ENCODE data around the gene GLYATL1. TPM values are rescaled to one million over a fixed set of nuclear protein-coding genes. Genes with fewer than 3 reads are reported as not detected.
A peak's percentile ranks its signal among the peaks of the same experiment; 100 is the strongest.

Gene GLYATL1, protein sequence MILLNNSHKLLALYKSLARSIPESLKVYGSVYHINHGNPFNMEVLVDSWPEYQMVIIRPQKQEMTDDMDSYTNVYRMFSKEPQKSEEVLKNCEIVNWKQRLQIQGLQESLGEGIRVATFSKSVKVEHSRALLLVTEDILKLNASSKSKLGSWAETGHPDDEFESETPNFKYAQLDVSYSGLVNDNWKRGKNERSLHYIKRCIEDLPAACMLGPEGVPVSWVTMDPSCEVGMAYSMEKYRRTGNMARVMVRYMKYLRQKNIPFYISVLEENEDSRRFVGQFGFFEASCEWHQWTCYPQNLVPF
- total RNA-seq (not detected), polyA plus RNA-seq (not detected)

DNA sequence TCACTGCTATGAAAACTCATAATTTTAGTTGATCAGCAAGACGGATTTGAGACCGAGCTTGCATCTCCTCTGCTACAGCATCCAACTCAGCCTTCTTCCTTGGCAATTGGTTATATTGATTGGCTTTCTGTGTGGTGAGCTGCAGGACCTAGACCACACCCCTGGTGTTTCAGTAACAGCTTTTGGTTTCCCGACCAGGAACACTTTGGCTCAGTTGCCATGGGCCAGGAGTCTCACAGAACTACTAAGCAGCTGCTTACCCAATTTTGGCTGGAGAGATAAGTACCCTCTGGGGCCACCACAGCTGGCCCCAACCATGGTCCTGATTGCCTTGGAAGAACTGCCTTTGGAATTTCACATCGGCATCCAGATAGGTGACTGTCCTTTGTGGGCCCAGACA is at the start of gene GLYATL1:
TSS of gene GLYATL1 (plus strand) at position 212 of the 400 bp plus-strand sequence. CDS start 7,600 bp downstream, outside the sequence.
- H3K9me3 Mint-ChIP-seq, result no peaks in the 10 kb centered on the region
- Histone ChIP-seq H3K4me1 (ENCODE audit: control insufficient read depth, insufficient read depth, low read length, poor library complexity, severe bottlenecking) (no peaks in the 10 kb centered on the region), H3K4me3 (ENCODE audit: low read depth, low read length) (no peak within 1 kb of the TSS), H3K27me3 (ENCODE audit: control insufficient read depth, insufficient read depth, low read length) (no peaks in the 10 kb centered on the region), H3K36me3 (ENCODE audit: control insufficient read depth, insufficient read depth, low read length) (no peaks in the 10 kb centered on the region), H3K9me3 (ENCODE audit: control insufficient read depth in 2 of 2, low read length in 2 of 2) (no peaks in the 10 kb centered on the region), H3K27ac (ENCODE audit: insufficient read depth, low read length, poor library complexity, severe bottlenecking) (no peak within 1 kb of the TSS)
- no peaks in the 10 kb centered on the region for H3K36me3 Mint-ChIP-seq
- H3K4me1 Mint-ChIP-seq, result no peaks in the 10 kb centered on the region
- peaks cover 10% of the 10 kb centered on the region for H3K27me3 Mint-ChIP-seq
- no peak for DNase-seq
- no peak for ATAC-seq (ENCODE audit: low read depth in 2 of 2)
- no peak within 1 kb of the TSS for H3K4me3 Mint-ChIP-seq
- no peak within 1 kb of the TSS for H3K27ac Mint-ChIP-seq

DNA sequence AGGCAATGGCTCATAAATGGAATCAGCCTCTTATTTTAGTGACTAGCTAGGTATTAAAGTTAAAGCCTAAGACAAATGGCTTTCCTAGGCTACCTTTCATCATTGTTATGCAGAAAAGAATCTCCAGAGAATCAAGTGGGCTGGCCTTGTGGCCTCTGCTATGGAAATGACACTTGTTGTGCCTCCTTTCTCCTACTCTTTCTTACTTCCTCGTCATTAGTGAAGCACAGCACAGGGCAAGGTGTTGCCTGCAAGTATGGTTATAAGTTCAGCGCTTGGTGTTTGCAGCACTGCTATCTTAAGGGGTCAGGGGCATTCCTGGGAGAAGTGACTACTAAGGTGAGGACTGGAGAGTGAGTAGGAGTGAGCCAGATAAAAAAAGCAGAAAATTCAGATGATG is 45.4 kb upstream of the GLYATL1 start:
- Histone ChIP-seq H3K4me3 (ENCODE audit: low read depth, low read length) (no peak overlapping the region), H3K9me3 (ENCODE audit: control insufficient read depth in 2 of 2, low read length in 2 of 2) (peaks cover 0 to 2% of the 10 kb centered on the region in 2 experiments), H3K27me3 (ENCODE audit: control insufficient read depth, insufficient read depth, low read length) (peaks cover 5% of the 10 kb centered on the region), H3K4me1 (ENCODE audit: control insufficient read depth, insufficient read depth, low read length, poor library complexity, severe bottlenecking) (no peaks in the 10 kb centered on the region), H3K27ac (ENCODE audit: insufficient read depth, low read length, poor library complexity, severe bottlenecking) (no peak overlapping the region), H3K36me3 (ENCODE audit: control insufficient read depth, insufficient read depth, low read length) (no peaks in the 10 kb centered on the region)
- Mint-ChIP-seq H3K27me3 (peaks cover 4% of the 10 kb centered on the region), H3K4me3 (no peak overlapping the region), H3K36me3 (no peaks in the 10 kb centered on the region), H3K27ac (no peak overlapping the region), H3K9me3 (peaks cover 0 to 2% (median 0%) of the 10 kb centered on the region in 7 donors), H3K4me1 (no peaks in the 10 kb centered on the region)
- no peak for ATAC-seq (ENCODE audit: low read depth in 2 of 2)
- DNase-seq, result no peak

DNA sequence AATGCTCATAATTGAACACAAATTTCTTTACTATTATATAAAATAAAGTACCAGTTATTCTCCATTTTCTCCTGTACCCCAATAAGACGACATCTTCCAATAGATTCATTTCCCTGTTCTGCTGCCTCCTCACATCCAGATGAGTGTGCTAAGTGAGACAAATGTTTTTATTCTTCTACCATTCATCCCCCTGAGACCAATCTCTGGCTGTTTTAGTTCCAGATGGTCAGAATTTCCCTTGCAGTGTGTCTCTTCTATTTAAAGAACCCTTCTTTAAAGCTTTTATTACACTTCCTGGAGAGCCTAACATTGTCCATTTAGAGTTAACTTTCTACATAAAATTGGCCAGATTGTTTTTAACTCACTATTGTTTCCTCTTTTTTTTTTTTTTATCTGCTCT is 41.2 kb upstream of the GLYATL1 start:
- Histone ChIP-seq H3K27me3 (ENCODE audit: control insufficient read depth, insufficient read depth, low read length) (no peaks in the 10 kb centered on the region), H3K4me3 (ENCODE audit: low read depth, low read length) (no peak overlapping the region), H3K27ac (ENCODE audit: insufficient read depth, low read length, poor library complexity, severe bottlenecking) (no peak overlapping the region), H3K9me3 (ENCODE audit: control insufficient read depth in 2 of 2, low read length in 2 of 2) (no peaks in the 10 kb centered on the region), H3K36me3 (ENCODE audit: control insufficient read depth, insufficient read depth, low read length) (no peaks in the 10 kb centered on the region), H3K4me1 (ENCODE audit: control insufficient read depth, insufficient read depth, low read length, poor library complexity, severe bottlenecking) (no peaks in the 10 kb centered on the region)
- DNase-seq (no peak), ATAC-seq (ENCODE audit: low read depth in 2 of 2) (no peak)
- Mint-ChIP-seq H3K27ac (no peak overlapping the region), H3K4me3 (no peak overlapping the region), H3K4me1 (no peaks in the 10 kb centered on the region), H3K27me3 (peaks cover 6% of the 10 kb centered on the region), H3K36me3 (no peaks in the 10 kb centered on the region), H3K9me3 (no peaks in the 10 kb centered on the region)

DNA sequence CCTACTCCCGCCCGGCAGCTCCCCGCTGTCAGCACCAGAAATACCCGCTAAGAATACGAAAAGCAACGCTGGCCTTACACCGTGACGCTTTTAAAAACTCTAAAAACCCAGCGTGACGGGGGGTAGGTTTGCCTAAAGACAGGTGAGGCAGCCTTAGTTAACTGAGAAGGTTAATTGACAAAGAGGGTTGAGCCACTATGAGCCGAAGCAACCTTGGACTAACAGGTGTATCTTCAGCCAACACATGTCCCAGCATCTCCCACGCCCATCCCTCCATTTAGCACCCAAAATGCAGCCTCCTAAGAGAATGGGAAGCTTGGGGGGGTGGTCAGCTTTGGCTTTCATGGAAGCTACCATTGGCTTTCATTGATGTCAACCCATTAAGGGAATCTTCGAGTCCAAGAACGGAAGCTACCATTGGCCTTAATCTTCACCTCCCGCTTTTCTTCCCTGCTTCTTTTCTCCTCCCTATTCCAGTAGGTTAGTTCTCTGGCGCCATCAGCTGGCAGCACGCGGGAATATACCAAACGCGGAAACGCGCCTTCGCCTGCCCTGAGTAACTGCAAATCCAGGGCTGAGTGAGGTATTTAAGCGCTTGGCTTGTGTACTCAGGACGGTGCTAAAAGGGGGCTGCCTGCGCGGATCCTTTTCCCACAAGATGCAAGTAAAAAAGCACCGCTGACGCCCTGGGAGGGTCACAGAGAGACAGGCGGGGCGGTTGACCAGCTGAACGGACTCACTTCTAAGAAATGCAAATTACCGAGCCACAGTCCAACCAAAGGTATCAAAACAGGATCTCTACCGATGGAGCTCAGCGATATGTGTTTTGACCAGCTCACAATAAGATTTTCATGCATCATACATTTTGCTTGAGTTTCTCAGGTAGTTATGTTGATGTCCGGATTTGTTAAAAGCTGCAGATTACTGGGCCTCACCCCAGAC is 38.5 kb upstream of the GLYATL1 start:
- no peaks in the 10 kb centered on the region for H3K36me3 ChIP-seq (ENCODE audit: control insufficient read depth, insufficient read depth, low read length)
- H3K27me3 ChIP-seq (ENCODE audit: control insufficient read depth, insufficient read depth, low read length), result peaks cover 4% of the 10 kb centered on the region
- Mint-ChIP-seq H3K9me3 (peaks cover 0 to 2% (median 0%) of the 10 kb centered on the region in 7 donors), H3K27me3 (peaks cover 23% of the 10 kb centered on the region), H3K36me3 (no peaks in the 10 kb centered on the region), H3K4me3 (no peak overlapping the region), H3K4me1 (no peaks in the 10 kb centered on the region), H3K27ac (no peak overlapping the region)
- no peaks in the 10 kb centered on the region for H3K4me1 ChIP-seq (ENCODE audit: control insufficient read depth, insufficient read depth, low read length, poor library complexity, severe bottlenecking)
- peak in 1 of 3 donors; percentile 30 for DNase-seq
- no peaks in the 10 kb centered on the region for H3K9me3 ChIP-seq (ENCODE audit: control insufficient read depth in 2 of 2, low read length in 2 of 2)
- ATAC-seq (ENCODE audit: low read depth in 2 of 2), result no peak
- H3K4me3 ChIP-seq (ENCODE audit: low read depth, low read length), result no peak overlapping the region
- H3K27ac ChIP-seq (ENCODE audit: insufficient read depth, low read length, poor library complexity, severe bottlenecking), result no peak overlapping the region

DNA sequence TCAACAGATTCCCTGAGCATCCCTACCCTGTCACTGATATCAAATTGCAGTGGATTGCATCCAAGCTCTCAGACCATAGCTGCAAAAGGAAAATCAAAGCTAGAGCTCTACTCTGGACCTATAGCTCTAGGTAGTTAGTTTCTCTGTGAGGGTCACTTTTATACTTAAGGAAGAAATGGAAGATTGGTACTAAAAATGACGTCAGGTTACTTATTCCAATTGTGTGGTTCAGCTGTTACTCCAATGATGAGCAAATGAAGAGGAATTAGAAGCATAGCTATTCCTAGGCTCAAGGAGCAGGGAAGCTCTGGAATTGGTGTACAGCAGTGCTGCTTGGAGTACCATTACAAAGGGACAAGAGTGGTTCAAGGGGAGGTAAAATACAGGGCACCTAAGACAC is 36.4 kb upstream of the GLYATL1 start:
- no peak overlapping the region for H3K27ac ChIP-seq (ENCODE audit: insufficient read depth, low read length, poor library complexity, severe bottlenecking)
- no peak for DNase-seq
- ATAC-seq (ENCODE audit: low read depth in 2 of 2), result no peak
- H3K36me3 ChIP-seq (ENCODE audit: control insufficient read depth, insufficient read depth, low read length), result no peaks in the 10 kb centered on the region
- peaks cover 8% of the 10 kb centered on the region for H3K27me3 ChIP-seq (ENCODE audit: control insufficient read depth, insufficient read depth, low read length)
- peaks cover 40% of the 10 kb centered on the region for H3K27me3 Mint-ChIP-seq
- H3K27ac Mint-ChIP-seq, result no peak overlapping the region
- H3K4me1 ChIP-seq (ENCODE audit: control insufficient read depth, insufficient read depth, low read length, poor library complexity, severe bottlenecking), result no peaks in the 10 kb centered on the region
- H3K4me1 Mint-ChIP-seq, result no peaks in the 10 kb centered on the region
- no peak overlapping the region for H3K4me3 Mint-ChIP-seq
- no peaks in the 10 kb centered on the region for H3K9me3 ChIP-seq (ENCODE audit: control insufficient read depth in 2 of 2, low read length in 2 of 2)
- no peak overlapping the region for H3K4me3 ChIP-seq (ENCODE audit: low read depth, low read length)
- H3K9me3 Mint-ChIP-seq, result peaks cover 0 to 2% (median 0%) of the 10 kb centered on the region in 7 donors
- no peaks in the 10 kb centered on the region for H3K36me3 Mint-ChIP-seq

DNA sequence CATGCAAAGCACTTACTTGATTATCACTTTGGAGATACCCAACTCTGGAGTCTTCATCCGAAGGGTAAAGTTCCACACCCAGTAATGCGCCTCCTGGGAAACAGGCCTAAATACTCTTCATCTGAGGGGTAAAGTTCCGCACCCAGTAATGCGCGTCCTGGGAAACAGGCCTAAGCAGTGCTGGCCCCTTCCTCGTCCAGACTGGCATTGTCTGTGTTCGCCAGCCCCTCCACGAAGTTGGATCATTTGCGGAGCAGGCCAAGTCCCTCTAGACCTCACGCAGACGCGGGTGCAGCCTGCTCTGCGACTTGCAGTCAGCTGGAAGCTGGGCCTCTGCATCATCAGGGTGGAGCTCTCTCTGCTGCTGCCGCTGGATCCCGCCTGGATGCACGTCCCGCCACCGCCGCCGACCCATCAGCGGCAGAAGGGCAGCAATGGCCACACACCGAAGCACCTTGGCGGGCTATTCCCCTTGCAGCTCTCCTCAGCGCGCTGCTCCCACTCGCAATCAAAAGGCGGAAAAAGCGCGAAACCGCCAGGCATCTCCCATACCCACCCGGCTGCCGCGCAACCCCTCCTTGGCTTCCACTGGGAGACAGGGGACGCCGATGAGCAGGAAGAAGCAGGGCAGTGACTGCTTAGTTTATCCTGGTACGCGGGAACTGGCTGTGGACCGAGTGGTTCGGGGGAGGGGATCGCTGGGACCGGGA is 34.1 kb upstream of the GLYATL1 start:
- H3K27me3 ChIP-seq (ENCODE audit: control insufficient read depth, insufficient read depth, low read length), result peaks cover 15% of the 10 kb centered on the region
- Mint-ChIP-seq H3K27me3 (peaks cover 45% of the 10 kb centered on the region), H3K27ac (no peak overlapping the region), H3K4me1 (no peaks in the 10 kb centered on the region), H3K9me3 (peaks cover 0 to 2% (median 0%) of the 10 kb centered on the region in 7 donors), H3K4me3 (no peak overlapping the region), H3K36me3 (no peaks in the 10 kb centered on the region)
- no peak overlapping the region for H3K4me3 ChIP-seq (ENCODE audit: low read depth, low read length)
- no peak for DNase-seq
- H3K9me3 ChIP-seq (ENCODE audit: control insufficient read depth in 2 of 2, low read length in 2 of 2), result no peaks in the 10 kb centered on the region
- no peaks in the 10 kb centered on the region for H3K4me1 ChIP-seq (ENCODE audit: control insufficient read depth, insufficient read depth, low read length, poor library complexity, severe bottlenecking)
- H3K36me3 ChIP-seq (ENCODE audit: control insufficient read depth, insufficient read depth, low read length), result no peaks in the 10 kb centered on the region
- no peak overlapping the region for H3K27ac ChIP-seq (ENCODE audit: insufficient read depth, low read length, poor library complexity, severe bottlenecking)
- no peak for ATAC-seq (ENCODE audit: low read depth in 2 of 2)

DNA sequence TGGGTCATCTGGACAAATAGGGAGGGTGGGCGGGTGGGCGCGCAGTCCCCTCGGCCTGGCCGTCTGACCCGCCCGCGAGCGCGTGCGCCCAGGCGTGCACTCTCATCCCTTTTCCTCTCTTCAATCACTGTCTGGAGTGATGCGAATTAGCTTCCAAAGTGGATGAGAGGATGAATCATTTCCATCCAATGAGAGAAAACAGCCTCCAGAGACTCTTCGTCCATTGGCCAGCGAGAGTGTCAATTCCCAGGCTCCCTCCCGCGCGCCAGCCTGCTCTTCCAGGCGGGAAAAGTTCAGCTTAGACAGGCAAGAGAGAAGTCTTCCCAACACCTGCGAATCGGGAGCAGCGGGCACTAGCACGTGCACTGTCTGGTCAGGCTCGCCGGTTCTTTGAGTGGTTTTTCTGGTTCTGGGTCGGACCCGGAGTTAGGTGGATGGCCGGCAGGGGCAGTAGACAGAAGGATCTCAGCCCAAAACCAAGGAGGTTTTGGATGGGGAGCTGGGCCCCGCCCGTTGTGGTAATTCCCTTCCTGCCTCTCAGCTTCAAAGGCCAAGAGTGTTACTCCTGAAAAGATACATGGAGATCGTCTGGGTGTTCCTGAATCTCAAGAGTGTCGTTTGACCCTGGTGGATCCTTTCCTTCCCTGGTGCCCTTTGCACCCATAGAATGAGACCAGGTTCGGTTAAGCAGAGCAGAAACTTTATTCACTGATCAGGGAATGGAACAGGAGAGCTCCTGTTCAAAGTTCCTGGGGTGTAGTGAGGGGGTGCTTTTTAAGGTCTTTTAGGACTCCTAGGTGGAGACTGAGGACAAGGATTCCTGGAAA is 33.4 kb upstream of the GLYATL1 start:
- Histone ChIP-seq H3K27me3 (ENCODE audit: control insufficient read depth, insufficient read depth, low read length) (peaks cover 15% of the 10 kb centered on the region), H3K27ac (ENCODE audit: insufficient read depth, low read length, poor library complexity, severe bottlenecking) (no peak overlapping the region), H3K4me3 (ENCODE audit: low read depth, low read length) (no peak overlapping the region), H3K9me3 (ENCODE audit: control insufficient read depth in 2 of 2, low read length in 2 of 2) (no peaks in the 10 kb centered on the region), H3K4me1 (ENCODE audit: control insufficient read depth, insufficient read depth, low read length, poor library complexity, severe bottlenecking) (no peaks in the 10 kb centered on the region), H3K36me3 (ENCODE audit: control insufficient read depth, insufficient read depth, low read length) (no peaks in the 10 kb centered on the region)
- H3K9me3 Mint-ChIP-seq, result peaks cover 0 to 2% (median 0%) of the 10 kb centered on the region in 7 donors
- H3K4me3 Mint-ChIP-seq, result no peak overlapping the region
- no peak for DNase-seq
- no peak overlapping the region for H3K27ac Mint-ChIP-seq
- H3K36me3 Mint-ChIP-seq, result no peaks in the 10 kb centered on the region
- H3K4me1 Mint-ChIP-seq, result no peaks in the 10 kb centered on the region
- peaks cover 45% of the 10 kb centered on the region for H3K27me3 Mint-ChIP-seq
- ATAC-seq (ENCODE audit: low read depth in 2 of 2), result no peak

Measured in CD4-positive, CD25-positive, alpha-beta regulatory T cell (primary cell).